GM21381 (cell line): ENCODE data around the gene SENP8.

Experiments used
- ATAC-seq: cut with Tn5 transposase; IDR thresholded peaks from one replicate; pipeline ENCODE4 v1.9.1; 2021; ENCODE audit warnings: mild to moderate bottlenecking, moderate library complexity; ENCODE audit not compliant: unreplicated experiment

Gene SENP8

DNA sequence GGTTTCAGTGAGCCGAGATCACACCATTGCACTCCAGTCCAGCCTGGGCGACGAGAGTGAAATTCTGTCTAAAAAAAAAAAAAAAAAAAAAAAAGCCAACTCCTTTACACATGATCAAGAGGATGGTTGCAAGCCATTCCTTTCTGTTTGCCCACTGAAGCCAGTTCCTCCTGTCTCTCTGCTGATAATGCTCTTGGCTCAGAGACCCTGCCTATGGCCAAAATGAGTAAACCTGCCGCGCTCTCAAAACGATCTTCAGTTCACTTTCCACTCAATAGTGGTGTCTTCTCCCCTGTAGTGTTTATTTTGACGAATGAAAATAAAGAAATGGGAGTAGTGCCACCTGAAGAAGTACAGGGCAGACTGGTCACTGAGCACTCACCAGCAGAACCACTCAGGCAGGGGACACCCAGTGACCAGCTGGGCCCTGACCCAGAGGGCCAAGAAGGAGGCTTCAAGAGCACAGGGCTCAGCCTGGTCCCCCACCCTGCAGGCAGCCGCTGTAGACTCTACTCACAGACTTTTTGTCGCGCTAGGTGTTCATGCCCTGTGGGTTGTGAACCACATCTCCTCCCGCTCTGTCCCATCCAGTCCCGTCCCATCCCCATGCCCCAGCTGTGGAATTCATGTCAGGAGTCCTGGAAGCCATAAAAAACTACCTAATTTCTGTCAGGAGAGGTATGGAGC, 55.8 kb downstream of the SENP8 start:
- ATAC-seq: no peak

DNA sequence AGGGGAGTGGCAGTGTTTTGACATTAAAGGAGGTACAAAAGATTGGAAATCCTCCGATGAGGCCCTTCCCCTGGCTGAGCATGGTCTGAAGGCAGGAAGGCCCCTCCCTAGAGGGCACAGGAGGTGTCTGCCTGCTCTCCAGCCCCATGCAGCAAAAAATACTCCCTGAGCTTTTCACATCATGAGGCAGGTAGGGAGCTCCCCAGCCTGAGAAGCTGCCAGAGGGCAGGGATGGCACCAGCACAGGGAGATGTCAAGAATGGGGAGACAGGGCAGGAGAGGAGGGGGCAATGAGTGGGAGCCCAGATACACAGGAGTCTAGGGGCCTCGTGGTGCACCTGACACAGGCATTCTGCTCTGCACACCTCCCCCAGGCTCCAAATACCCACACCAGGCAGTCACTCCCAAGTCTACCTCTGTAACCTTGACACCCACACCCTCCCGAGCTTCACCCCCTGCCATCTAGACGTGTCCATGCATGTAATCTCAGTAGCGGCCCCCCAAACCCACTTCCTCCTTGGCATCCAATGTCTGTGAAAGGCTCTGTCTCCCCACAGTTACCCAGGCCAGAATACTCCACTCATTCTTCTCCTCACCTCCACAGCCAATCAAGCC, 56.5 kb downstream of the SENP8 start:
- ATAC-seq: no peak

- ATAC-seq: no peak
These were observed 57.2 kb downstream of the SENP8 start for GRCh38 chr15:72175186-72176044.

- no peak for ATAC-seq
These were observed 58.0 kb downstream of the SENP8 start for GRCh38 chr15:72176159-72176558.

DNA sequence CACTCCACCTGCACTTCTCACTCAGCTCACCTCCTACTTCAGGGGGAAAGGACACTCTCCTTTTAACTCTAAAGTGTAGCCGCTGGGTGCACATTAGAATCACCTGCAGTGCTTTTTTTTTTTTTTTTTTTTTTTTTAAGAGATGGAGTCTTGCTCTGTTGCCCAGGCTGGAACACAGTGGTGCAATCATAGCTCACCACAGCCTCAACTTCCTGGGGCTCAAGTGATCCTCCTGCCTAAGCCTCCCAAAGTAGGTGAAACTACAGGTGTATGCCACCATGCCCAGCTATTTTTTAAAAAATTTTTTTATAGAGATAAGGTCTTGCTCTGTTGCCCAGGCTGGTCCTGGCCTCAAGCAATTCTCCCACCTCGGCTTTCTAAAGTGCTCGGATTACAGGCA, 58.5 kb downstream of the SENP8 start:
- ATAC-seq: no peak

GRCh38 chr15:72178976-72179585, 60.9 kb downstream of the SENP8 start:
- no peak for ATAC-seq

DNA sequence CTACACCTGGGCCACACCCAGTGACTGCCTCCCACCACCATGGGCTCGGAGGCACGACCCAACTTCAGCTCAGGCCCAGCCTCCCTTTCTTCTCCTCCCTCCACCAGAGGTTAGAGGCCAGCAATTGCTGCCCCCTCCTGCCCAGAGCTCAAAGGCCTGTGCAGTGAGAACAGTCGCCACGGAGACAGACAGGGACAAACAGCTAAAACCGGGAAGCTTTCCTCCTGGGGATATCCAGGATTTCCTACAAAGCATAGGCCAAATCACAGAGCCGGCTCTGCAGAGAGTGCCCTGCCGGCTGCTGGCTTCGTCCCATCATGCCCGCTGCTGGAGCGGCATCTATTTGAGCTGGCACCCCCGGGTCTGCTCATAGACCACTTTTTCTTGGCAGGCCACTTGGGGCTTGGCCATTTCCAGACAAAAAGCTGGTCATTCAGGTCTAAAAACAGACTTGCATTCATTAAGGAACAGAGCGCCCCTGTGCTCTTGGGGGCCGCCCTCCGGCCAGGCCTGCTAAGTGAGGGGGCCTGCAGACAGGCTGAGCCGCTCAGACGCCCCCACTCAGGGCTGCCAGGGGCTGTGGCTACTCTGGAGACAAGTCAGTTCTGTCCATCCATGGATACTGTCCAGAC, 61.9 kb downstream of the SENP8 start:
- no peak for ATAC-seq

DNA sequence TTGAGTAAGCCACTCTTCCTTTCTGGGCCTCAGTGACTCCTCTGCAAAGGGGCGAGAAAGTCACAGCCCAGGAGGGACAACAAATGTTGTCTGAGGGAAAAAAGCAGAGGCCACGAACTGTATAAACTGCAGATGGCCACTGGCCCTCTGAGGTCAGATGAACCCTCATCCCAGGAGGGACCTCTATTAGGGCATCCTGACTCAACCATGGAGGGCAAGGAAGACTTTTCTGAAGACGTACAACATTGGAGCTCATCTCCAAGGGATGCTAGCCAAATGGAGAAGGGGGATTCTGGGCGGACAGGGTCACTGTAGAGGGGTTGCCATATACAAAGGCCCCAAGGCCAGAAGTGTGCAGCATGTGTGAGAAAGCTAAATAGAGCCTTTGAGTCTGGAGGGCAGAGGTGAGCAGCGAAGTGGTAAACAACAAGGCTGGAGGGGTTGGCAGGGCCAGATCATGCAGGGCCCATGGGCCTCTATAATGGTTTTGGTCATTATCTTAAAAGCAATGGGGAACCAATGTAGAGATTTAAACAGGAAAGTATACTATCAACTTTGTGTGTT, 62.6 kb downstream of the SENP8 start:
- no peak for ATAC-seq

GRCh38 chr15:72182244-72182643, 64.0 kb downstream of the SENP8 start:
- ATAC-seq: no peak

DNA sequence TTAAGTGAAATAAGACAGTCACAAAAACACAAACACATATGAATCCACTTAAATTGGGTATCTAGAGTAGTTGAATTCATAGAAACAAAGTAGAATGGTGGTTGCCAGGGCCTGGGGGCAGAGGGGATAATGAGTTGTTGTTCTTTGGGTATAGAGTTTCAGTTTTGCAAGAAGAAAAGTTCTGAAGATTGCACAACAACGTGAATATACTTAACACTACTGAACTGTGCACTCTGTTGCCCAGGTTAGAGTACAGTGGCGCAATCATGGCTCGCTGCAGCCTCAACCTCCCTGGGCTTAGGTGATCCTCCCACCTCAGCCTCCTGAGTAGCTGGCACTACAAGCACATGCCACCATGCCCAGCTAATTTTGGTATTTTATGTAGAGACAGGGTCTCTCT, 64.5 kb downstream of the SENP8 start:
- ATAC-seq: no peak

DNA sequence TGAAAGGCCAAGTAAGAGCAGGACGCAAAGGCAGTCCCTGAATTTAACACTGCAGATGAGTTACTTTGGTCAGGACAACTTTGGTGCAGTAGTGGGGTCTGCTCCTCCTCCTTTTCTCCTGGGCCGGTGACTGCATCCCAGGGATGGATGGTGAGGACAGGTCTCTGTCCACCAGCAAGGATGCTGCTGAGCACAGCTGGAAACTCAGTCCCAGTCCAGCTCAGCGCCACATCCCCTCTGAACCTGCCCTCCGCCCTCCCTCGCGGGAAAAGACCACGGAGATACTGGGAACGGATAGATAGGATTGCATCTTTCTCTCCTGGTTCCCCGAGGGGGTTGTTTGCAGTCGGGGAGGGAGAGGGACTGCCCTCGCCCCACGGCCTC, 65.6 kb downstream of the SENP8 start:
- ATAC-seq: no peak

DNA sequence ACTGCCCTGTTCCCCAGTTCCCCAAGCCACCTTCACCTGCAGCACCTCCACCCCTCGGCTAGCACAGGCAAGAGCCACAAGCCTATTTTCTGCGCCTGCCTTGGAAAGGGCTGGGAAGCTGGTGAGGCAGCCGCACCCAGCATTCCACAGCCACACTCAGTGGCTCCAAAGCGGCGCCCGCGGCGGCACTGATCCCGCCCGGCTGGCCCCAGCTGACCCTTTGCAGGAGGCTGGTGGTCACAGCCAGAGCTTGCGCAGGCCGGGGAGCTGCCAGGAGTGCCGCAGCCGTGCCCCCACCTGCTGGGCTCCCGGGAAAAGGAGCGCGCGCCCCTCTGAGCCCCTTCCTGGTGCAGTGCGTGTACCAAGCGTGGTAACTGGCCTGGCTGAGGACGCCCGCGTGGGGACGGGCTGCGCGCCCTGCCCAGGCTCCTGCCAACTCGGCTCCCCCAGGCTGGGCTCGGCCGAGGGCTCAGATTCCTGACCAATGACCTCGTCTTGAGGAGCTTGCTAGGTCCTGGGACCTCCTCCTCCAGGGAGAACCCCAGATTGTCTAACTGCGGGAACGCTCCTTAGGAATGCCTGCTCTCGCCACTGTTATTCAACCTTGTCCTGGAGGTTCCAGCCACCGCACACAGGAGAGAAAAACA, 66.1 kb downstream of the SENP8 start:
- no peak for ATAC-seq

DNA sequence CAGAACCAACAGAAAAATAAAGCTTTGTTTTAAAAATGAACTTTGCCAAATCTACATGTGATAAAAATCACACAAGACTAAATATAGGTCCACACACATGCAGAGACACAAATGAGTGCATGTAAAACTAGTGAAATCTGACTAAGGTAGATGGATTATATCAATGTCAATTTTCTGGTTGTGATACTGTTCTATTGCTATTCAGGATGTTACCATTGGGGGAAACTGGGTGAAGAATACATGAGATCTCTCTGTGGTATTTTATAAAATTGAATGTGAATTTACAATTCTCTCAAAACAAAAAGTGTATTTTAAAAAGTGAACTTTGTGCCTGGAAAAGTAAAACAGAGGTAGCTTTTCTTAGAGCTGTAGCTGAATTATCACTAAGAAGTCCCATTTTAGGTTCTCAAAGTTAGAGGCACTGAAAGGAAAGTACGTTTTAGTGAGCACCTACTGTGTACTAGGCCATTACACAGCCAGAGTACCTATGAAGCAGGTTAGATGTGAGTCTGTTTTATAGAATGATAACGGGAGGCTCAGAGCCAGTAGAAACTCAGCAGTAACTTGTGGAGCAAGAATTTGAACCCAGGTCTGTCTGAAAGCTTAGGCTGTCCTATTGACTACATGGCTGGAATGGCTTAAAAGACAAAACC, 71.2 kb downstream of the SENP8 start:
- ATAC-seq: no peak

DNA sequence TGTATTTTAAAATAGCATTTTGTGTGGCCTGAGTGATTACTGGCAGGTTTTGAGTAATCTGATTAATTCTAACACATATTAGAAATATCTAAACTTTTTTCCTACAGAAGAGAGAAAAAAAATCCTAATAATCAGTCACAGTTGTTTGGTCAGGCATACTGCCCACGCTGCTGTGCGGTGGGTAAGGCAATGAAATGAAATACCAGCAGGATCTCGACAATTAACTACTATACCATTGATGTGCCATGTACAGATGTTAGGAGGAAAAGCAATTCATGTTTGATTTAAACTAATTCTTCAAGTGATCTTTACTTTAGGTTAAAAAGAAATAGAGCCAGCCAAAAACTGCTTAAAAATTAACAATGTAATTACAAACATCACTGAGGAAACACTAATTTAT, 74.2 kb downstream of the SENP8 start:
- ATAC-seq: no peak
